Measurements from ENCODE around the gene TTLL10.

The TTLL10 gene

GRCh38 chr1:1127551-1128451, 45.9 kb upstream of the TTLL10 start:
- no peak overlapping the region for H3K4me3 ChIP-seq
- intact Hi-C loops (cut with DNase I; ENCODE audit: low total_unique reads) = no loop called here
- H3K27ac ChIP-seq = no peak overlapping the region
- peaks cover 0 to under 1% (median 0%) of the 10 kb centered on the region in 4 donors for H3K4me1 ChIP-seq
- no peaks in the 10 kb centered on the region for H3K9me3 ChIP-seq
- H3K27me3 ChIP-seq = peaks cover 0 to 46% of the 10 kb centered on the region in 2 donors
- no peak for DNase-seq
- TF ChIP-seq CTCF (IDR thresholded peaks at IDR 0.05) = no peak
- H3K36me3 ChIP-seq = no peaks in the 10 kb centered on the region

GRCh38 chr1:1128454-1129139, 45.1 kb upstream of the TTLL10 start:
- H3K4me1 ChIP-seq = peaks cover 0 to 8% (median 0%) of the 10 kb centered on the region in 4 donors
- no peak overlapping the region for H3K4me3 ChIP-seq
- no peak for DNase-seq
- H3K27ac ChIP-seq = no peak overlapping the region
- no peaks in the 10 kb centered on the region for H3K9me3 ChIP-seq
- intact Hi-C loops (cut with DNase I; ENCODE audit: low total_unique reads) = no loop called here
- peaks cover 0 to 49% of the 10 kb centered on the region in 2 donors for H3K27me3 ChIP-seq
- TF ChIP-seq CTCF (IDR thresholded peaks at IDR 0.05) = no peak
- H3K36me3 ChIP-seq = no peaks in the 10 kb centered on the region

- no peak overlapping the region for H3K27ac ChIP-seq
- H3K27me3 ChIP-seq = peaks cover 0 to 52% of the 10 kb centered on the region in 2 donors
- DNase-seq = no peak
- no peak overlapping the region for H3K4me3 ChIP-seq
- H3K4me1 ChIP-seq = peaks cover 0 to 9% (median 0%) of the 10 kb centered on the region in 4 donors
- H3K36me3 ChIP-seq = no peaks in the 10 kb centered on the region
- H3K9me3 ChIP-seq = no peaks in the 10 kb centered on the region
- intact Hi-C loops (cut with DNase I; ENCODE audit: low total_unique reads) = no loop called here
- no peak for TF ChIP-seq CTCF (IDR thresholded peaks at IDR 0.05)
These were observed 44.3 kb upstream of the TTLL10 start for GRCh38 chr1:1129381-1129821.

- H3K4me1 ChIP-seq = peaks cover 0 to 9% (median 0%) of the 10 kb centered on the region in 4 donors
- DNase-seq = no peak
- intact Hi-C loops (cut with DNase I; ENCODE audit: low total_unique reads) = no loop called here
- no peak overlapping the region for H3K27ac ChIP-seq
- H3K9me3 ChIP-seq = no peaks in the 10 kb centered on the region
- no peaks in the 10 kb centered on the region for H3K36me3 ChIP-seq
- TF ChIP-seq CTCF (IDR thresholded peaks at IDR 0.05) = no peak
- H3K27me3 ChIP-seq = peaks cover 0 to 62% of the 10 kb centered on the region in 2 donors
- H3K4me3 ChIP-seq = no peak overlapping the region
These were observed 43.2 kb upstream of the TTLL10 start for GRCh38 chr1:1130206-1131120.

Measured in tibial artery (tissue), 4 donors.